Measurements from ENCODE around the gene UBE2D3.

DNA sequence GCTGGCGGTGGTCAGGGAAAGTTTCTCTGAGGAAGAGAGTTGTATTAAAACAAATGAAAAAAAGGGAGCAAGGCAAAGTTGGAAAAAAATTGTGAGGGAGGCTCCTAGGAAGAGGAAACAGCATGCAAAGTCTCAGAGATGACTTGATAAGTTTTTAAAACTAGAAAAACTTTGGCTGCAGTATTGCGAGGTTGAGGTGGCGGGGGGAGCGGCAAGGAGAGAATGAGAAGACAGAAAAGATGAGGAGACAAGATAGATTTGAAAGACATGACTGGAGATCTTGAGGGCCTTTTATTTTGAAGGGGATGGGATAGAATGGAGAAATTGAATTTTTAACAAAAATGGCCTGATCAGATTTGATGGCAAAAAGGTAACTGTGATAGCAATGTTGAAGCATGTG lies 4.8 kb upstream of the UBE2D3 start:
- TF ChIP-seq, protein P1, sequence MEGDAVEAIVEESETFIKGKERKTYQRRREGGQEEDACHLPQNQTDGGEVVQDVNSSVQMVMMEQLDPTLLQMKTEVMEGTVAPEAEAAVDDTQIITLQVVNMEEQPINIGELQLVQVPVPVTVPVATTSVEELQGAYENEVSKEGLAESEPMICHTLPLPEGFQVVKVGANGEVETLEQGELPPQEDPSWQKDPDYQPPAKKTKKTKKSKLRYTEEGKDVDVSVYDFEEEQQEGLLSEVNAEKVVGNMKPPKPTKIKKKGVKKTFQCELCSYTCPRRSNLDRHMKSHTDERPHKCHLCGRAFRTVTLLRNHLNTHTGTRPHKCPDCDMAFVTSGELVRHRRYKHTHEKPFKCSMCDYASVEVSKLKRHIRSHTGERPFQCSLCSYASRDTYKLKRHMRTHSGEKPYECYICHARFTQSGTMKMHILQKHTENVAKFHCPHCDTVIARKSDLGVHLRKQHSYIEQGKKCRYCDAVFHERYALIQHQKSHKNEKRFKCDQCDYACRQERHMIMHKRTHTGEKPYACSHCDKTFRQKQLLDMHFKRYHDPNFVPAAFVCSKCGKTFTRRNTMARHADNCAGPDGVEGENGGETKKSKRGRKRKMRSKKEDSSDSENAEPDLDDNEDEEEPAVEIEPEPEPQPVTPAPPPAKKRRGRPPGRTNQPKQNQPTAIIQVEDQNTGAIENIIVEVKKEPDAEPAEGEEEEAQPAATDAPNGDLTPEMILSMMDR (IDR thresholded peaks at IDR 0.05): no peak
- TF ChIP-seq POLR2A (IDR thresholded peaks at IDR 0.05): no peak

All from vagina (tissue), 2 donors.